GM23338 (cell line): ENCODE results near the gene JAZF1. TPM values are rescaled to one million over a fixed set of nuclear protein-coding genes. Genes with fewer than 3 reads are reported as not detected.

Experiments used
- ATAC-seq: fragments of 200-7000 bp; cut with Tn5 transposase; 3 replicates; pipeline ENCODE4 v1.9.1; 2020
- DNase-seq: peaks from one replicate; pipeline ENCODE4 v3.0.0-alpha.2; 2015; ENCODE audit warnings: low spot score
- H2AFZ ChIP-seq: fragments of 200-600 bp; sonication (generic); 2 replicates; pipeline ENCODE4 v1.8.0; 2016; ENCODE audit warnings: antibody characterized with exemption, mild to moderate bottlenecking, moderate library complexity
- H3F3A ChIP-seq: fragments of 200-600 bp; sonication (generic); replicated peaks from 2 replicates; pipeline ENCODE4 v1.8.0; 2017; ENCODE audit warnings: antibody characterized with exemption, mixed run types, low read depth
- H3K27ac ChIP-seq: fragments of 200-600 bp; sonication (generic); 2 replicates; pipeline ENCODE4 v1.6.1; 2016; ENCODE audit warnings: low read depth
- H3K27me3 ChIP-seq: fragments of 200-600 bp; sonication (generic); 2 replicates; pipeline ENCODE4 v1.8.0; 2016; ENCODE audit warnings: mild to moderate bottlenecking, mixed run types, moderate library complexity; ENCODE audit not compliant: insufficient read depth
- H3K36me3 ChIP-seq: fragments of 200-600 bp; sonication (generic); 2 replicates; pipeline ENCODE4 v1.8.0; 2016; ENCODE audit warnings: mild to moderate bottlenecking; ENCODE audit not compliant: insufficient read depth
- H3K4me1 ChIP-seq: fragments of 200-600 bp; sonication (generic); 2 replicates; pipeline ENCODE4 v1.8.0; 2016; ENCODE audit warnings: mild to moderate bottlenecking, moderate library complexity; ENCODE audit not compliant: insufficient read depth
- H3K4me2 ChIP-seq: fragments of 200-600 bp; sonication (generic); 2 replicates; pipeline ENCODE4 v1.7.1; 2017; ENCODE audit warnings: mixed run types
- H3K4me3 ChIP-seq: fragments of 200-600 bp; sonication (generic); 2 replicates; pipeline ENCODE4 v1.6.1; 2016; ENCODE audit warnings: mixed run types
- H3K79me2 ChIP-seq: fragments of 200-600 bp; sonication (generic); replicated peaks from 2 replicates; pipeline ENCODE4 v1.8.0; 2017; ENCODE audit warnings: mild to moderate bottlenecking; ENCODE audit not compliant: insufficient read depth
- H3K9me2 ChIP-seq: fragments of 200-600 bp; sonication (generic); 2 replicates; pipeline ENCODE4 v1.8.0; 2017; ENCODE audit not compliant: insufficient read depth
- H4K20me1 ChIP-seq: fragments of 200-600 bp; sonication (generic); replicated peaks from 2 replicates; pipeline ENCODE4 v1.8.0; 2017; ENCODE audit warnings: mild to moderate bottlenecking; ENCODE audit not compliant: insufficient read depth
- H3K27ac Mint-ChIP-seq: 2 replicates; pipeline ENCODE4 v1.8.0; 2020; ENCODE audit warnings: inconsistent platforms, mild to moderate bottlenecking, moderate library complexity, mixed read lengths
- H3K27me3 Mint-ChIP-seq: 3 replicates; pipeline ENCODE4 v1.8.0; 2022; ENCODE audit warnings: low read depth, mild to moderate bottlenecking, moderate library complexity, mixed read lengths, inconsistent platforms; ENCODE audit not compliant: insufficient read depth, poor library complexity
- H3K36me3 Mint-ChIP-seq: 3 replicates; pipeline ENCODE4 v1.8.0; 2021; ENCODE audit warnings: low read depth, mild to moderate bottlenecking, inconsistent platforms, moderate library complexity, mixed read lengths
- H3K4me1 Mint-ChIP-seq: 3 replicates; pipeline ENCODE4 v1.8.0; 2020; ENCODE audit warnings: mild to moderate bottlenecking, inconsistent platforms, mixed read lengths
- H3K4me3 Mint-ChIP-seq: 3 replicates; pipeline ENCODE4 v1.8.0; 2021; ENCODE audit warnings: moderate library complexity, mild to moderate bottlenecking, inconsistent platforms, mixed read lengths
- H3K9me3 Mint-ChIP-seq: 3 replicates; pipeline ENCODE4 v1.8.0; 2020; ENCODE audit warnings: moderate library complexity, mild to moderate bottlenecking, inconsistent platforms, mixed read lengths
- EZH2 ChIP-seq: fragments of 200-600 bp; sonication (generic); IDR thresholded peaks from one replicate; pipeline ENCODE4 v1.8.0; 2017; ENCODE audit warnings: antibody characterized with exemption, mild to moderate bottlenecking, low read depth; ENCODE audit not compliant: unreplicated experiment
- EZH2phosphoT487 ChIP-seq: fragments of 200-600 bp; sonication (generic); IDR thresholded peaks from one replicate; pipeline ENCODE4 v1.8.1; 2018; ENCODE audit warnings: antibody characterized with exemption; ENCODE audit not compliant: unreplicated experiment
- JUNB ChIP-seq: IDR thresholded peaks from one replicate; pipeline ENCODE4 v1.6.1; 2016; ENCODE audit warnings: antibody characterized with exemption; ENCODE audit not compliant: unreplicated experiment
- STAT1 ChIP-seq: IDR thresholded peaks from one replicate; pipeline ENCODE4 v1.6.1; 2016; ENCODE audit warnings: antibody characterized with exemption; ENCODE audit not compliant: unreplicated experiment
- polyA plus RNA-seq: library from polyadenylated mRNA; unstranded; fragments of >200 nt; fragmentation: Nextera tagmentation; extraction: Ambion mirVana; gene quantifications from 2 replicates; pipeline ENCODE4 v1.2.1, GENCODE V29; 2016
- total RNA-seq: library from RNA; depleted of rRNA; stranded (reverse); fragments of >200 nt; shearing (Covaris generic); gene quantifications from 2 replicates; pipeline ENCODE4 v1.2.3, GENCODE V29; 2014
- TF ChIP-seq, protein P1 (sequence below): fragments of 250-450 bp; sonication (Bioruptor Pico); IDR thresholded peaks from 2 replicates; pipeline ENCODE4 v1.5.0; 2020; ENCODE audit warnings: mild to moderate bottlenecking, moderate library complexity
- TF ChIP-seq, protein P2 (sequence below), 2 experiments: fragments of 200-600 bp in 1 of 2; sonication (generic) in 1 of 2; conservative IDR thresholded peaks; 2 replicates each; pipeline versions ENCODE4 v1.5.1 to v1.6.1; 2016 to 2017; ENCODE audit warnings: antibody characterized with exemption in 2 of 2, low read depth in 2 of 2, mild to moderate bottlenecking in 2 of 2, moderate library complexity in 1 of 2

JAZF1 gene
- total and polyA plus RNA-seq, 2 experiments from 2014 or later = 12.2 to 22.2 TPM

DNA sequence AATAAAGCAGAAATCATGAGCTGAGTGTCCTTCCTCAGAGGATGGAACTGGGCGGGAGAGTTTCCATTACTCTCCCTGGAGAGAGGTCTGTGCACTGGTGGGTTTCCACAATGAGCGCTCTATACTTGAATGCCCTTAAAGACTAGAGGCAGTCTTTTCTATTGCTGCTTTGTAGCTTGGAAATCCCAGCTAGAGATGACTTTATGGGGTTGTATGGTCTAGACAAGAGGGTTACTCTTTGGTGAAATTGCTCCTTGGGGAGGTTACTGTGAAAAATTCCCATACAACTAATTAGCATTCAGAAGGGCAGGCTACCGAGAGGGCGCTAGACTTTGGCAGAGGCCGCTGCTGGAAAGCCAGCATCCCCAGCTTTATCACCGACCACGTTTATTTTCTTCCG is 303.8 kb downstream of the JAZF1 start:
- no peak overlapping the region for H2AFZ ChIP-seq
- H3F3A ChIP-seq = no peaks in the 10 kb centered on the region
- ATAC-seq (no peak), DNase-seq (no peak)
- no peak overlapping the region for H3K4me2 ChIP-seq
- Mint-ChIP-seq H3K4me3 (no peak overlapping the region), H3K27ac (no peak overlapping the region), H3K4me1 (peaks cover 15% of the 10 kb centered on the region), H3K27me3 (peaks cover 7% of the 10 kb centered on the region), H3K36me3 (no peaks in the 10 kb centered on the region), H3K9me3 (no peaks in the 10 kb centered on the region)
- H3K27me3 ChIP-seq = no peaks in the 10 kb centered on the region
- no peaks in the 10 kb centered on the region for H3K36me3 ChIP-seq
- H3K79me2 ChIP-seq = no peaks in the 10 kb centered on the region
- TF ChIP-seq, protein P1, sequence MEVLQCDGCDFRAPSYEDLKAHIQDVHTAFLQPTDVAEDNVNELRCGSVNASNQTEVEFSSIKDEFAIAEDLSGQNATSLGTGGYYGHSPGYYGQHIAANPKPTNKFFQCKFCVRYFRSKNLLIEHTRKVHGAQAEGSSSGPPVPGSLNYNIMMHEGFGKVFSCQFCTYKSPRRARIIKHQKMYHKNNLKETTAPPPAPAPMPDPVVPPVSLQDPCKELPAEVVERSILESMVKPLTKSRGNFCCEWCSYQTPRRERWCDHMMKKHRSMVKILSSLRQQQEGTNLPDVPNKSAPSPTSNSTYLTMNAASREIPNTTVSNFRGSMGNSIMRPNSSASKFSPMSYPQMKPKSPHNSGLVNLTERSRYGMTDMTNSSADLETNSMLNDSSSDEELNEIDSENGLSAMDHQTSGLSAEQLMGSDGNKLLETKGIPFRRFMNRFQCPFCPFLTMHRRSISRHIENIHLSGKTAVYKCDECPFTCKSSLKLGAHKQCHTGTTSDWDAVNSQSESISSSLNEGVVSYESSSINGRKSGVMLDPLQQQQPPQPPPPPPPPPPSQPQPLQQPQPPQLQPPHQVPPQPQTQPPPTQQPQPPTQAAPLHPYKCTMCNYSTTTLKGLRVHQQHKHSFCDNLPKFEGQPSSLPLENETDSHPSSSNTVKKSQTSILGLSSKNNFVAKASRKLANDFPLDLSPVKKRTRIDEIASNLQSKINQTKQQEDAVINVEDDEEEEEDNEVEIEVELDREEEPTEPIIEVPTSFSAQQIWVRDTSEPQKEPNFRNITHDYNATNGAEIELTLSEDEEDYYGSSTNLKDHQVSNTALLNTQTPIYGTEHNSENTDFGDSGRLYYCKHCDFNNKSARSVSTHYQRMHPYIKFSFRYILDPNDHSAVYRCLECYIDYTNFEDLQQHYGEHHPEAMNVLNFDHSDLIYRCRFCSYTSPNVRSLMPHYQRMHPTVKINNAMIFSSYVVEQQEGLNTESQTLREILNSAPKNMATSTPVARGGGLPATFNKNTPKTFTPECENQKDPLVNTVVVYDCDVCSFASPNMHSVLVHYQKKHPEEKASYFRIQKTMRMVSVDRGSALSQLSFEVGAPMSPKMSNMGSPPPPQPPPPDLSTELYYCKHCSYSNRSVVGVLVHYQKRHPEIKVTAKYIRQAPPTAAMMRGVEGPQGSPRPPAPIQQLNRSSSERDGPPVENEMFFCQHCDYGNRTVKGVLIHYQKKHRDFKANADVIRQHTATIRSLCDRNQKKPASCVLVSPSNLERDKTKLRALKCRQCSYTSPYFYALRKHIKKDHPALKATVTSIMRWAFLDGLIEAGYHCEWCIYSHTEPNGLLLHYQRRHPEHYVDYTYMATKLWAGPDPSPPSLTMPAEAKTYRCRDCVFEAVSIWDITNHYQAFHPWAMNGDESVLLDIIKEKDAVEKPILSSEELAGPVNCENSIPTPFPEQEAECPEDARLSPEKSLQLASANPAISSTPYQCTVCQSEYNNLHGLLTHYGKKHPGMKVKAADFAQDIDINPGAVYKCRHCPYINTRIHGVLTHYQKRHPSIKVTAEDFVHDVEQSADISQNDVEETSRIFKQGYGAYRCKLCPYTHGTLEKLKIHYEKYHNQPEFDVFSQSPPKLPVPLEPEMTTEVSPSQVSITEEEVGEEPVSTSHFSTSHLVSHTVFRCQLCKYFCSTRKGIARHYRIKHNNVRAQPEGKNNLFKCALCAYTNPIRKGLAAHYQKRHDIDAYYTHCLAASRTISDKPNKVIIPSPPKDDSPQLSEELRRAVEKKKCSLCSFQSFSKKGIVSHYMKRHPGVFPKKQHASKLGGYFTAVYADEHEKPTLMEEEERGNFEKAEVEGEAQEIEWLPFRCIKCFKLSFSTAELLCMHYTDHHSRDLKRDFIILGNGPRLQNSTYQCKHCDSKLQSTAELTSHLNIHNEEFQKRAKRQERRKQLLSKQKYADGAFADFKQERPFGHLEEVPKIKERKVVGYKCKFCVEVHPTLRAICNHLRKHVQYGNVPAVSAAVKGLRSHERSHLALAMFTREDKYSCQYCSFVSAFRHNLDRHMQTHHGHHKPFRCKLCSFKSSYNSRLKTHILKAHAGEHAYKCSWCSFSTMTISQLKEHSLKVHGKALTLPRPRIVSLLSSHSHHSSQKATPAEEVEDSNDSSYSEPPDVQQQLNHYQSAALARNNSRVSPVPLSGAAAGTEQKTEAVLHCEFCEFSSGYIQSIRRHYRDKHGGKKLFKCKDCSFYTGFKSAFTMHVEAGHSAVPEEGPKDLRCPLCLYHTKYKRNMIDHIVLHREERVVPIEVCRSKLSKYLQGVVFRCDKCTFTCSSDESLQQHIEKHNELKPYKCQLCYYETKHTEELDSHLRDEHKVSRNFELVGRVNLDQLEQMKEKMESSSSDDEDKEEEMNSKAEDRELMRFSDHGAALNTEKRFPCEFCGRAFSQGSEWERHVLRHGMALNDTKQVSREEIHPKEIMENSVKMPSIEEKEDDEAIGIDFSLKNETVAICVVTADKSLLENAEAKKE = no peak
- TF ChIP-seq JUNB (no peak), STAT1 (no peak), EZH2phosphoT487 (no peak), EZH2 (no peak)
- TF ChIP-seq, protein P2, sequence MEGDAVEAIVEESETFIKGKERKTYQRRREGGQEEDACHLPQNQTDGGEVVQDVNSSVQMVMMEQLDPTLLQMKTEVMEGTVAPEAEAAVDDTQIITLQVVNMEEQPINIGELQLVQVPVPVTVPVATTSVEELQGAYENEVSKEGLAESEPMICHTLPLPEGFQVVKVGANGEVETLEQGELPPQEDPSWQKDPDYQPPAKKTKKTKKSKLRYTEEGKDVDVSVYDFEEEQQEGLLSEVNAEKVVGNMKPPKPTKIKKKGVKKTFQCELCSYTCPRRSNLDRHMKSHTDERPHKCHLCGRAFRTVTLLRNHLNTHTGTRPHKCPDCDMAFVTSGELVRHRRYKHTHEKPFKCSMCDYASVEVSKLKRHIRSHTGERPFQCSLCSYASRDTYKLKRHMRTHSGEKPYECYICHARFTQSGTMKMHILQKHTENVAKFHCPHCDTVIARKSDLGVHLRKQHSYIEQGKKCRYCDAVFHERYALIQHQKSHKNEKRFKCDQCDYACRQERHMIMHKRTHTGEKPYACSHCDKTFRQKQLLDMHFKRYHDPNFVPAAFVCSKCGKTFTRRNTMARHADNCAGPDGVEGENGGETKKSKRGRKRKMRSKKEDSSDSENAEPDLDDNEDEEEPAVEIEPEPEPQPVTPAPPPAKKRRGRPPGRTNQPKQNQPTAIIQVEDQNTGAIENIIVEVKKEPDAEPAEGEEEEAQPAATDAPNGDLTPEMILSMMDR (conservative IDR thresholded peaks at IDR 0.05; ENCODE audit: low read depth in 2 of 2) = 0 out of 4 replicates have a peak, but pooled peaks of 1 of the 2 experiments have one; percentile 10
- H3K4me1 ChIP-seq = no peaks in the 10 kb centered on the region; the same call in none of the 2 replicates
- H3K4me3 ChIP-seq = no peak overlapping the region
- no peaks in the 10 kb centered on the region; the same call in 1 of the 2 replicates for H4K20me1 ChIP-seq
- 0 out of 2 replicates have a peak, but pooled peaks cover 12% of the 10 kb centered on the region for H3K9me2 ChIP-seq
- no peak overlapping the region for H3K27ac ChIP-seq
